HEK293T (cell line): ENCODE results near the gene IL2RA.

Experiments used
- FOXA1 ChIP-seq: fragments of 450-650 bp; IDR thresholded peaks from 2 replicates; pipeline ENCODE4 v1.6.1; 2016; ENCODE audit warnings: mild to moderate bottlenecking
- FOXM1 ChIP-seq: fragments of 450-650 bp; IDR thresholded peaks from 2 replicates; pipeline ENCODE4 v1.6.1; 2017; ENCODE audit warnings: mild to moderate bottlenecking, borderline replicate concordance
- L3MBTL2 ChIP-seq: fragments of 450-650 bp; conservative IDR thresholded peaks from 2 replicates; pipeline ENCODE4 v1.6.1; 2016; ENCODE audit warnings: mild to moderate bottlenecking
- SUZ12 ChIP-seq: fragments of 450-650 bp; IDR thresholded peaks from 2 replicates; pipeline ENCODE4 v1.6.1; 2016; ENCODE audit warnings: mild to moderate bottlenecking
- ZNF384 ChIP-seq: fragments of 450-650 bp; IDR thresholded peaks from 2 replicates; pipeline ENCODE4 v1.6.1; 2016

DNA sequence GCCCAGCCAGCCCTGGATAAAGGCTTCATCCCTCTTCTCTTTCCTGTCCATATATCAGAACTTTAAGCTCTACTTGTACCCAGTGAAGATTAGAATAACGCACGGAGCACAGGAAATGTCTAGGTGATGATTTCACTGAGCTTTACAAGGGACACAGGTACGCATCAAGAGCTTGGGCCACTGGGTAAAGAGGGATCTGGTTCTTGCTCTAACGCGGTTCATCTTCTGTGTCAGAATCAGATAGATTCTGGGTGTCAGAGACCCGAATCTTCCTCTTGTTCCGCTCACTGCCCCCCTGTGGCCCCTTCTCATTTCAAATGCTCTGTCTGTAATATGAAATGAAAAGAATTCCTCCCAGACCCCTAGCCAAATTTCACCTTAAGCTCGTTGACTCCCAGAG lies 24.7 kb downstream of the IL2RA start:
- TF ChIP-seq SUZ12 = no peak
- TF ChIP-seq ZNF384 = no peak
- no peak for TF ChIP-seq L3MBTL2
- no peak for TF ChIP-seq FOXA1
- no peak for TF ChIP-seq FOXM1
